ENCODE results near the gene XYLT1.

Gene XYLT1

DNA sequence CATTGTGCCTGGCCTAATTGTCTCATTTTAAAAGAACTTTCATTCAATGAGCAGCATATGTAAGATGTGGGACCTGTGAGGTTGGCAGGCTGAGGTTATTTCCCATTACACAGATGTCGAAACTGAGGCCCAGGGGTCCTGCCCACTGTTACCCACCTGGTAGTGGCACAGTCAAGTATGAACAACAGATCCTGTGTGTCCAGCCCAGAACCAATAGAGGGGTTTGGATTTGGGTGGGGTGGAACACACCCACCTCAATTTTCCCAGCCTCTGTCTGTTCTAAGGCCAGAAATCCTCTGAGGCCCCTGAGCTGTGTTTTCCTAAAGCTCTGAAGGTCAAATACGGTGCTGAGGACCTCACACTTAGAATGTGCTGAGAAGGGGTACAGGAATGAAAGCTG is 179.5 kb downstream of the XYLT1 start:
- TF ChIP-seq, protein P1, sequence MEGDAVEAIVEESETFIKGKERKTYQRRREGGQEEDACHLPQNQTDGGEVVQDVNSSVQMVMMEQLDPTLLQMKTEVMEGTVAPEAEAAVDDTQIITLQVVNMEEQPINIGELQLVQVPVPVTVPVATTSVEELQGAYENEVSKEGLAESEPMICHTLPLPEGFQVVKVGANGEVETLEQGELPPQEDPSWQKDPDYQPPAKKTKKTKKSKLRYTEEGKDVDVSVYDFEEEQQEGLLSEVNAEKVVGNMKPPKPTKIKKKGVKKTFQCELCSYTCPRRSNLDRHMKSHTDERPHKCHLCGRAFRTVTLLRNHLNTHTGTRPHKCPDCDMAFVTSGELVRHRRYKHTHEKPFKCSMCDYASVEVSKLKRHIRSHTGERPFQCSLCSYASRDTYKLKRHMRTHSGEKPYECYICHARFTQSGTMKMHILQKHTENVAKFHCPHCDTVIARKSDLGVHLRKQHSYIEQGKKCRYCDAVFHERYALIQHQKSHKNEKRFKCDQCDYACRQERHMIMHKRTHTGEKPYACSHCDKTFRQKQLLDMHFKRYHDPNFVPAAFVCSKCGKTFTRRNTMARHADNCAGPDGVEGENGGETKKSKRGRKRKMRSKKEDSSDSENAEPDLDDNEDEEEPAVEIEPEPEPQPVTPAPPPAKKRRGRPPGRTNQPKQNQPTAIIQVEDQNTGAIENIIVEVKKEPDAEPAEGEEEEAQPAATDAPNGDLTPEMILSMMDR (conservative IDR thresholded peaks at IDR 0.05; ENCODE audit: low read length): no peak
- H3K4me3 ChIP-seq (ENCODE audit: low read length): no peak overlapping the region
- DNase-seq (ENCODE audit: low read depth): no peak

DNA sequence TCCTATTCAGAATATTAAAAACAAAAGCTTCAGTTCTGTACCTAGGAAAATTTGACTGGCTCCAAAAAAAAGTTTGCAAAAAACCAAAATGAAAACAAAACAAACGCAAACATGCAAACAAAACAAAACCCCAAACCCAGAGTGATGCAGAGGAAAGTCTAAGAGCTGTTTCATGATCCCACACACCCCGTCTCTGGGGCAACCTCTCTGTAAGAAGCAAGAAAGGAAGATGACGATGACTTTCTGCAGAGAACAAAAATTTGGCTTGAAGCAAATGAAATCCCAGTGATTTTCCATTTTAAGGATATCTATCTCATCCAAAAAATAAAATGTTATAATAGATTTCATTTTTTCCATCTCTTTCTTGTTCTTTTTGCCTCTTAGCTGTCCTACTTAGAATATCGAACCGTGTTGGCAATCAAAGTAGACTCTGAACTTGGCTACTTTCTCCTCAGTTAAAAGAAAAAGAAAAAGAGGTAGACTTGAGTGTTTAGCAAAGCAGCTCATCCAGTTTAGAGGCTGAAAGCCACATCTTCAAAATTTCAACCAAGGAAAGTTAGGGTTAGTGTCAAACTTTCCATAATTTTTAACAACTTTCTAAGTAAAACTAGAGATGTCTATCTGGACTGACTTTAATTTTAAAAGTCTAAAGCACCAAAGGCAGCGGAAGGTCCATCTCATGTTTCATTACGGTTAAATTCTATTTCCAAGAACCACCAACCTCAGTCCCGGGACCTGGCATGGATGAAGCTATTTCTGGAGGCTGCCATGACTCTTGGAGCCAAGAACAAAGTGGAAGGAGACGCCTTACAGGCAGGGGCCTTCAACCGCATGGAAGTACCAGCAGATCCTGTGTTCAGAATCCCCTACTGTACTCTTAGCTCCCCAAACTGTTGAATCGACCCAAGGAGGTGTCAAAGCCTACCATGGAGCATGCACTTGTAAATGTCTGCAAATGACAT is 180.8 kb downstream of the XYLT1 start:
- DNase-seq (ENCODE audit: low read depth): peak; percentile 19
- H3K4me3 ChIP-seq (ENCODE audit: low read length): no peak overlapping the region
- TF ChIP-seq, protein P1 (conservative IDR thresholded peaks at IDR 0.05; ENCODE audit: low read length): no peak

DNA sequence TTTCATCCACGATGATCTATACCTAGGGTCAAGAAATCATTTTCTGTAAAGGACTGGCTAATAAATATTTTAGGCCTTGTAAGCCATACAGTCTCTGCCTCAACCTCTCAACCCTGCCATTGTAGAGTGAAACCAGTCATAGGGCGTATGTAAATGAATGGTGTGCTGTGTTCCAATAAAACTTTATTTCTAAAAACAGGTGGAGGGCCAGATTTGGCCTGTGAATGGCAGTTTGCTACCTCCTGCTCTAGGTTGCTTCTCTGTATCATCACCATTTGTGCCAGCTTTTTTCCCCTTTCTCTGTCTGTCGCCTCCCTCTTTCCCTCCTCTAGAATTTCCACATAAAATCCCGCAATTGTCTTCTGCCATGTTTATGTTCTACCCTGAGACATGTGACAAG is 181.7 kb downstream of the XYLT1 start:
- TF ChIP-seq, protein P1 (conservative IDR thresholded peaks at IDR 0.05; ENCODE audit: low read length): no peak
- H3K4me3 ChIP-seq (ENCODE audit: low read length): no peak overlapping the region
- DNase-seq (ENCODE audit: low read depth): no peak

DNA sequence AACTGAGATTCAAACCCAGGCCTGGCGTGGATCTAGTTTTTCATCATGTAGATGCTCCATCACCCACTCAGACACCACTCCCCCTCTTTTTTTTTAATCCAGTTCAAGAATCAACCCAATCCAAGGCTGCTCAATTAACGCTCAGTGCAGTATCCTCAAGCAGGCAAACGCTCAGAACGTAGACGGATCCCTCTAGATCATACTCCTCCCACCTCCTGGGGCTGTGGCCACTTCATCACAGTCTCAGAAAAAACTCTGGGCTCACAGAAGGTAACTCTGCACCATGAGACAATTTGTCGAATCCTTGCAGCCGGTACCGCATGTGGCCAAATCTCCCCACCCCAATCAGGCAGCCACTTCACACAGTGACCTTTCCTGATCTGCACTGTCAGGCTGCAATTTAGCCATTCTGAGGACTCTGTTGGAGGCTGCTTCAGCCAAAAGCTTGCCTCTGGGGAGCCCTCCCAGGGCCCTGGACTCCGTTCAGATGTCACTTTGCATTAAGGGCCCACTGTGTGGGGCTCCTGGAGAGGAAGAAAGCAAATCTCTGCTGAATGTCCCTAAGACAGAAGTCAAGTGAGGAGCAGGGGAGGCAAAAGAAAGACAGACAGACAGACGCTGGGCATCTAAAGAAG is 183.5 kb downstream of the XYLT1 start:
- H3K4me3 ChIP-seq (ENCODE audit: low read length): no peak overlapping the region
- DNase-seq (ENCODE audit: low read depth): no peak
- TF ChIP-seq, protein P1 (conservative IDR thresholded peaks at IDR 0.05; ENCODE audit: low read length): no peak

GRCh38 chr16:17286443-17286842 is 184.3 kb downstream of the XYLT1 start:
- H3K4me3 ChIP-seq (ENCODE audit: low read length): no peak overlapping the region
- DNase-seq (ENCODE audit: low read depth): no peak
- TF ChIP-seq, protein P1 (conservative IDR thresholded peaks at IDR 0.05; ENCODE audit: low read length): no peak

- H3K4me3 ChIP-seq (ENCODE audit: low read length): no peak overlapping the region
- no peak for DNase-seq (ENCODE audit: low read depth)
- TF ChIP-seq, protein P1 (conservative IDR thresholded peaks at IDR 0.05; ENCODE audit: low read length): no peak
Observed at GRCh38 chr16:17283016-17283415, 187.7 kb downstream of the XYLT1 start.
